Upper lobe of left lung (tissue), 6 donors: ENCODE measurements around the gene TBC1D3B. TPM values are rescaled to one million over a fixed set of nuclear protein-coding genes. Genes with fewer than 3 reads are reported as not detected.
"Not testable (repeated sequence)": the region's sequence is repeated elsewhere in the genome, so short reads cannot be mapped to it uniquely, and the experiment has no call there.

Experiments
- ATAC-seq, 2 donors: fragments of 200-7000 bp; cut with Tn5 transposase; one replicate each; pipeline ENCODE4 v1.9.1; 2022; ENCODE audit warnings: mild to moderate bottlenecking in 2 of 2, moderate library complexity in 2 of 2; ENCODE audit not compliant: low FRiP score in 2 of 2
- DNase-seq, 2 donors: peaks; one replicate each; pipeline ENCODE4 v3.0.0-alpha.2; 2019 to 2020
- H3K27ac ChIP-seq, 4 donors: fragments of 200-600 bp; sonication (generic); one replicate each; pipeline ENCODE4 v1.5.1; 2016 to 2019
- H3K27me3 ChIP-seq, 4 donors: fragments of 200-600 bp; sonication (generic); one replicate each; pipeline ENCODE4 v1.5.1; 2017 to 2019
- H3K36me3 ChIP-seq, 4 donors: fragments of 200-600 bp; sonication (generic); one replicate each; pipeline ENCODE4 v1.5.1; 2016 to 2019
- H3K4me1 ChIP-seq, 4 donors: fragments of 200-600 bp; sonication (generic); one replicate each; pipeline ENCODE4 v1.5.1; 2018 to 2019
- H3K4me3 ChIP-seq, 4 donors: fragments of 200-600 bp; sonication (generic); one replicate each; pipeline ENCODE4 v1.5.1; 2017 to 2019; ENCODE audit warnings: mild to moderate bottlenecking in 2 of 4, moderate library complexity in 1 of 4
- H3K9me3 ChIP-seq, 4 donors: fragments of 200-600 bp; sonication (generic); one replicate each; pipeline ENCODE4 v1.5.1; 2018 to 2019
- CTCF ChIP-seq, 6 experiments: fragments of 450-650 bp in 4 of 6; fragments of 200-600 bp in 2 of 6; sonication (generic) in 2 of 6; IDR thresholded peaks; one replicate each; pipeline ENCODE4 v1.5.1; 2016 to 2019; ENCODE audit warnings: antibody characterized with exemption in 6 of 6
- EP300 ChIP-seq, 4 donors: sonication (generic); formaldehyde crosslinking; IDR thresholded peaks; one replicate each; pipeline ENCODE4 v1.5.1; 2017; ENCODE audit warnings: antibody characterized with exemption in 4 of 4, control low read depth in 2 of 4
- POLR2A ChIP-seq, 4 donors: fragments of 450-650 bp; IDR thresholded peaks; one replicate each; pipeline ENCODE4 v1.5.1; 2016 to 2017; ENCODE audit warnings: antibody characterized with exemption in 4 of 4, mild to moderate bottlenecking in 2 of 4
- POLR2AphosphoS5 ChIP-seq, 2 donors: sonication (generic); formaldehyde crosslinking; IDR thresholded peaks; one replicate each; pipeline ENCODE4 v1.5.1; 2017; ENCODE audit warnings: antibody characterized with exemption in 2 of 2
- WGBS, 2 donors: methylation state at CpG; one replicate each; pipeline ENCODE4 v1.1.5; 2017 to 2018; 5-methylcytosine and 5-hydroxymethylcytosine counted together
- total RNA-seq, 6 donors: library from RNA; depleted of rRNA in 4 of 6; stranded (reverse); fragments of >200 nt in 4 of 6; gene quantifications; one replicate each; pipeline versions ENCODE4 v1.1.0 to v1.2.1, GENCODE V29; 2016 to 2021
- donor health status: DM: no; HTN: no; CAD: no; lungs with moderate emphysema.
- donor health status: DM: no; HTN: yes; CAD: no; lungs with severe emphysema.

The TBC1D3B gene
- total RNA-seq, 6 donors from 2014 or later: 3.6 to 8.9 (median 7.0) TPM; not detected in 1

GRCh38 chr17:36183001-36183971 is 6.8 kb upstream of the TBC1D3B start:
- WGBS, 2 donors: 6 to 8% methylated on average over 46 to 73 of the region's 76 CpGs
- H3K4me3 ChIP-seq: peak overlapping the region; percentile 46 to 60 (median 50)
- no peaks in the 10 kb centered on the region for H3K9me3 ChIP-seq
- H3K36me3 ChIP-seq: no peaks in the 10 kb centered on the region
- peaks cover 5 to 39% (median 18%) of the 10 kb centered on the region in 4 donors for H3K4me1 ChIP-seq
- peak overlapping the region; percentile 32 to 87 (median 56) for H3K27ac ChIP-seq
- peak; percentile 86 to 91 for DNase-seq
- TF ChIP-seq EP300 (IDR thresholded peaks at IDR 0.05) (no peak), POLR2A (IDR thresholded peaks at IDR 0.05) (peak in 2 of 4 donors; percentile 12 to 55), POLR2AphosphoS5 (IDR thresholded peaks at IDR 0.05) (peak in 1 of 2 donors; percentile 34)
- ATAC-seq: peak; percentile 38 to 89
- H3K27me3 ChIP-seq: peaks cover 0 to 20% (median 10%) of the 10 kb centered on the region in 4 donors

- H3K9me3 ChIP-seq: no peaks in the 10 kb centered on the region
- TF ChIP-seq EP300 (IDR thresholded peaks at IDR 0.05) (no peak), POLR2A (IDR thresholded peaks at IDR 0.05) (no peak), CTCF (IDR thresholded peaks at IDR 0.05) (no peak), POLR2AphosphoS5 (IDR thresholded peaks at IDR 0.05) (no peak)
- peaks cover 5 to 30% (median 15%) of the 10 kb centered on the region in 4 donors for H3K4me1 ChIP-seq
- peak in 1 of 2 donors; percentile 31 for DNase-seq
- H3K27me3 ChIP-seq: peaks cover 0 to 20% (median 10%) of the 10 kb centered on the region in 4 donors
- WGBS, 2 donors: 38 to 57% methylated on average over 28 to 44 of the region's 48 CpGs
- peak; percentile 34 to 36 for ATAC-seq
- H3K36me3 ChIP-seq: no peaks in the 10 kb centered on the region
- peak overlapping the region; percentile 46 to 60 (median 50) for H3K4me3 ChIP-seq
- H3K27ac ChIP-seq: peak overlapping the region; percentile 32 to 87 (median 56)
These were observed 6.0 kb upstream of the TBC1D3B start for GRCh38 chr17:36182176-36183000.

- ATAC-seq: peak in 1 of 2 donors; percentile 23
- WGBS, 2 donors: 81 to 92% methylated on average over 5 to 6 of the region's 6 CpGs
- H3K9me3 ChIP-seq, DNase-seq, H3K27ac ChIP-seq, H3K36me3 ChIP-seq, H3K4me3 ChIP-seq: not testable (repeated sequence)
- peaks cover 0 to 20% (median 10%) of the 10 kb centered on the region in 4 donors for H3K27me3 ChIP-seq
- peaks cover 5 to 25% (median 15%) of the 10 kb centered on the region in 4 donors for H3K4me1 ChIP-seq
These were observed 5.2 kb upstream of the TBC1D3B start for GRCh38 chr17:36181446-36182175.

- not testable (repeated sequence) for DNase-seq
These were observed 7.6 kb downstream of the TBC1D3B start for GRCh38 chr17:36168836-36169235.

GRCh38 chr17:36153895-36154610 is 22.4 kb downstream of the TBC1D3B start:
- Histone ChIP-seq H3K27ac (no peak overlapping the region), H3K4me3 (no peak overlapping the region), H3K9me3 (no peaks in the 10 kb centered on the region), H3K27me3 (no peaks in the 10 kb centered on the region), H3K4me1 (peaks cover 0 to 5% (median 1%) of the 10 kb centered on the region in 4 donors), H3K36me3 (no peaks in the 10 kb centered on the region)
- ATAC-seq: peak in 1 of 2 donors; percentile 2
- 71% methylated on average over 10 of the region's 10 CpGs for WGBS, 2 donors
- no peak for DNase-seq
- TF ChIP-seq CTCF (IDR thresholded peaks at IDR 0.05) (no peak), EP300 (IDR thresholded peaks at IDR 0.05) (no peak), POLR2AphosphoS5 (IDR thresholded peaks at IDR 0.05) (no peak), POLR2A (IDR thresholded peaks at IDR 0.05) (no peak)

More at GRCh38 chr17:36168836-36169235, 7.6 kb downstream of the TBC1D3B start:
- H3K36me3 ChIP-seq, H3K4me3 ChIP-seq, H3K4me1 ChIP-seq, ATAC-seq, H3K27ac ChIP-seq, H3K27me3 ChIP-seq, H3K9me3 ChIP-seq: not testable (repeated sequence)
- WGBS, 2 donors: 73% methylated on average over 5 of the region's 8 CpGs; no CpG with 5 or more reads in 1 of the 2 donors
